GF-D8 (cell line): ENCODE measurements around the gene ZBTB4.
"Not testable (repeated sequence)": the region's sequence is repeated elsewhere in the genome, so short reads cannot be mapped to it uniquely, and the experiment has no call there.

Source experiments
- DNase-seq: peaks from one replicate; lab custom pipeline; 2025; lab: John Stamatoyannopoulos, UW

ZBTB4 gene

GRCh38 chr17:7470457-7470973 is 8.9 kb downstream of the ZBTB4 start:
- not testable (repeated sequence) for DNase-seq

GRCh38 chr17:7469843-7470242 is 9.6 kb downstream of the ZBTB4 start:
- DNase-seq: not testable (repeated sequence)

GRCh38 chr17:7468804-7469389 is 10.5 kb downstream of the ZBTB4 start:
- no peak for DNase-seq

- DNase-seq: no peak
Observed at GRCh38 chr17:7468290-7468689, 11.1 kb downstream of the ZBTB4 start.

- no peak for DNase-seq
Observed at GRCh38 chr17:7467498-7467897, 11.9 kb downstream of the ZBTB4 start.

GRCh38 chr17:7466639-7467341 is 12.6 kb downstream of the ZBTB4 start:
- DNase-seq: no peak

GRCh38 chr17:7466318-7466638 is 13.2 kb downstream of the ZBTB4 start:
- DNase-seq: no peak

- DNase-seq: no peak
Observed at GRCh38 chr17:7465597-7466275, 13.7 kb downstream of the ZBTB4 start.

GRCh38 chr17:7464081-7464480 is 15.3 kb downstream of the ZBTB4 start:
- DNase-seq: no peak

- no peak for DNase-seq
Observed at GRCh38 chr17:7463372-7463846, 16.0 kb downstream of the ZBTB4 start.

GRCh38 chr17:7462474-7463371 is 16.7 kb downstream of the ZBTB4 start:
- no peak for DNase-seq

- no peak for DNase-seq
Observed at GRCh38 chr17:7460850-7461660, 18.4 kb downstream of the ZBTB4 start.

- DNase-seq: no peak
Observed at GRCh38 chr17:7459961-7460545, 19.4 kb downstream of the ZBTB4 start.

- no peak for DNase-seq
Observed at GRCh38 chr17:7448461-7448860, 31.0 kb downstream of the ZBTB4 start.

- DNase-seq: no peak
Observed at GRCh38 chr17:7445619-7445968, 33.8 kb downstream of the ZBTB4 start.

- DNase-seq: no peak
Observed at GRCh38 chr17:7444682-7445618, 34.5 kb downstream of the ZBTB4 start, which contains the start of gene CHRNB1. Gene CHRNB1, plus strand, starts transcription at chr17:7445061. Its CDS starts 67 bp downstream, at chr17:7445128.

GRCh38 chr17:7443499-7444485 is 35.6 kb downstream of the ZBTB4 start:
- DNase-seq: no peak

- DNase-seq: no peak
Observed at GRCh38 chr17:7442142-7442541, 37.3 kb downstream of the ZBTB4 start.
